Muscle layer of colon (tissue), 2 donors: Measurements from ENCODE around the gene KRTAP17-1.
"Not testable (repeated sequence)": the region's sequence is repeated elsewhere in the genome, so short reads cannot be mapped to it uniquely, and the experiment has no call there.

Source experiments
- H3K27ac ChIP-seq: one replicate; pipeline ENCODE4 v1.7.0; 2013; ENCODE audit warnings: low read depth, mild to moderate bottlenecking, low read length, moderate library complexity
- H3K27me3 ChIP-seq, 2 donors: one replicate each; pipeline ENCODE4 v1.7.0; 2013; ENCODE audit warnings: low read length in 2 of 2, mild to moderate bottlenecking in 2 of 2; ENCODE audit not compliant: insufficient read depth in 2 of 2, control insufficient read depth in 1 of 2
- H3K36me3 ChIP-seq: one replicate; pipeline ENCODE4 v1.7.0; 2013; ENCODE audit warnings: mild to moderate bottlenecking, low read length; ENCODE audit not compliant: insufficient read depth
- H3K4me1 ChIP-seq: one replicate; pipeline ENCODE4 v1.7.0; 2013; ENCODE audit warnings: mild to moderate bottlenecking, low read length; ENCODE audit not compliant: insufficient read depth
- H3K4me3 ChIP-seq, 2 donors: one replicate each; pipeline ENCODE4 v1.7.0; 2013; ENCODE audit warnings: low read length in 2 of 2, low read depth in 1 of 2, mild to moderate bottlenecking in 1 of 2, moderate library complexity in 1 of 2
- H3K9ac ChIP-seq: one replicate; pipeline ENCODE4 v1.7.0; 2013; ENCODE audit warnings: low read length
- H3K9me3 ChIP-seq: one replicate; pipeline ENCODE4 v1.7.0; 2013; ENCODE audit warnings: mild to moderate bottlenecking, low read length
- donor health status: abdominal sarcoma.
- donor health status: Adenocarcinoma of cecum.

KRTAP17-1 gene, protein sequence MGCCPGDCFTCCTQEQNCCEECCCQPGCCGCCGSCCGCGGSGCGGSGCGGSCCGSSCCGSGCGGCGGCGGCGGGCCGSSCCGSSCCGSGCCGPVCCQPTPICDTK

DNA sequence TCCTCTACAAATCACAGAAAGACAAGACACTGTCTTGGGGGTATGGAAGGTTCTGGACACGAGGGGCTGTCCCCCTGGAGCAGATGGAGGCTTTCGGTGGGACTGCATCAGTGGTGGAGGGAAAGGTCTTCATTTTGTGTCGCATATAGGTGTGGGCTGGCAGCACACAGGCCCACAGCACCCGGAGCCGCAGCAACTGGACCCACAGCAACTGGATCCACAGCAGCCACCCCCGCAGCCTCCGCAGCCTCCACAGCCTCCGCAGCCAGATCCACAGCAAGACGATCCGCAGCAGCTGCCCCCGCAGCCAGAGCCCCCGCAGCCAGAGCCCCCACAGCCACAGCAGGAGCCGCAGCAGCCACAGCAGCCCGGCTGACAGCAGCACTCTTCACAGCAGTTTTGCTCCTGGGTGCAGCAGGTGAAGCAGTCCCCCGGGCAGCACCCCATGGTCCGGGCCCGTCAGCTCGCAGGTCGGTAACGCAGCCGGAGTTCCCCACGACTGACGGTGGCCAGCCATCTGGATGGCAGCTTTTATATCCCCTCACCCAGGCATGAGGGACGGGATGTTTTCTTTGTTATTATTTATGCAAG lies at the start of gene KRTAP17-1:
TSS of gene KRTAP17-1 (minus strand) at position 507 of the 591 bp plus-strand sequence. CDS start at position 447, 60 bp downstream.
- H3K27ac ChIP-seq, result no peak within 1 kb of the TSS
- no peak within 1 kb of the TSS for H3K4me3 ChIP-seq
- H3K9me3 ChIP-seq, result no peaks in the 10 kb centered on the region
- H3K4me1 ChIP-seq, result no peaks in the 10 kb centered on the region
- no peak within 1 kb of the TSS for H3K9ac ChIP-seq
- no peaks in the 10 kb centered on the region for H3K36me3 ChIP-seq
- H3K27me3 ChIP-seq, result no peaks in the 10 kb centered on the region

DNA sequence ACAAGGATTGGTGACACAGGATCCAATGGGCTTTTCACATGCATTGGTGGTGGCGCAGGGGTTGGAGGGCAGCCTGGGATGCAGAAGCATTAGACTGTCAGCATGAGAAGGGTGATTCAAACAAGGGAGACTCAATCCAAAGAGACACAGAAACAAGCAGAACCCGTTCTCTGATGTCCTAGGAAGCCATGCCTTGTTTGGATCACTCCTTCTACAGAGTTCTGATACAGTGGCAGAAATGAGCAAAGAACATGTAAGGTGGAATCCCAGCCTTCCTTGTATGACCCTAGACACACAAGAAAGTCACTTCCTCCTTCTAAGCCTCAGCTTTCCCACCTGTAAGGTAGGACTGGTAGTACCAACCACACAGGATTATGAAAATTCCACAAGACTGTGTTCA lies 48.4 kb upstream of the KRTAP17-1 start:
- no peaks in the 10 kb centered on the region for H3K4me1 ChIP-seq
- no peak overlapping the region for H3K4me3 ChIP-seq
- H3K27ac ChIP-seq, result no peak overlapping the region
- no peaks in the 10 kb centered on the region for H3K36me3 ChIP-seq
- H3K9me3 ChIP-seq, result no peaks in the 10 kb centered on the region
- H3K9ac ChIP-seq, result no peak overlapping the region
- H3K27me3 ChIP-seq, result no peaks in the 10 kb centered on the region

DNA sequence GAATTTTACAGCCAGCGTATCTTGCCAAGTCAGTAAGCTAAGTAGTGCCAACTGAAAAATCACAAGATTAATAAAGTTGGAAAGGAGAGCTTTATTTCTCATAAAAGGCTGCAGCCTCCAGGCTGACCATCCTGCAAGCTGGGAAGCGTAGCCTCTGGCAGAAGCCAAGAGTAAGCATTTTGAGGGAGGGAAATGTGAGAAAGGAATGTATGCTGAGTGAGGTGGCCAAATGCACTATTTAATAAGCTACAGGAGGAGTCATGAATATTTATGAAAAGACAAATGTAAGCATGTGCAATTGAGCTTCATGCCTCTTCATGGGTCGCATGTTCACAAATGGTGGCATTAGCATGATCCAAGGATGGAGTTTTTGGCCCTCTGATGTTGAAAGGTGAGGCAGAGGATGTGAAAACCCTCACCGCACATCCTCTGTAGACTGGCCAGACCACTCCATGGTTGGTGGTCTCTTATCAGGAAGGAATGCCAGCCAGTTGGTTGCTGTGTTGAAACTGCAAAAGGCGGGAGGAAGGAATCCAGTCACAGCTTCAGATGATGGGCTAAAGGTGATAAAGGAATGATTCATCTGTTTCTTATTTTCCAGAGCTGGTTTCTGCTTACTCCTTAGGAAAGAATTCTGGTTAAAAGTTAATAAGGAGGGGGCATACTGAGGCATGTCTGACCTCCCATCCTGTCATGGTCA lies 44.9 kb upstream of the KRTAP17-1 start:
- Histone ChIP-seq H3K27me3 (no peaks in the 10 kb centered on the region), H3K9me3 (no peaks in the 10 kb centered on the region), H3K27ac (no peak overlapping the region), H3K36me3 (no peaks in the 10 kb centered on the region), H3K4me3 (no peak overlapping the region), H3K9ac (no peak overlapping the region), H3K4me1 (no peaks in the 10 kb centered on the region)

DNA sequence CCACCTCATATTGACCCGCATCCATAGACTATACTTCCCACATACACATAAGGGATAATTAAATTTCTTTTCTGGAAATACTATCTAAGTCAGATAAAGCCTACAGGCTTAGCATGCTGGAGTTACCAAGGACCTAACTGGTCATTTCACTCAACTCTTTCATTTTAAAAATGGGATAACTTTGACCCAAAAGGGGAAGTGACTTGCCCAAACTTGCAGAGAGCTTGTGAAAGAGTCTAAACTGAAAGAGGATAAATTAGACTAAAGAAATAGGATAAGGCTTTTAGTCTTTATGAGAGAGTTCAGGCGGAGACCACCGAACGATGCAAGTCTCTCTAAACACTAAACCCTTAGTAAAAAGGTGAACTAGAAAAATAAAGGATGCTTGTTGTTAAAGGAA lies 39.0 kb upstream of the KRTAP17-1 start:
- H3K4me3 ChIP-seq, result no peak overlapping the region
- no peaks in the 10 kb centered on the region for H3K36me3 ChIP-seq
- H3K9ac ChIP-seq, result no peak overlapping the region
- no peaks in the 10 kb centered on the region for H3K27me3 ChIP-seq
- H3K4me1 ChIP-seq, result no peaks in the 10 kb centered on the region
- no peaks in the 10 kb centered on the region for H3K9me3 ChIP-seq
- no peak overlapping the region for H3K27ac ChIP-seq

DNA sequence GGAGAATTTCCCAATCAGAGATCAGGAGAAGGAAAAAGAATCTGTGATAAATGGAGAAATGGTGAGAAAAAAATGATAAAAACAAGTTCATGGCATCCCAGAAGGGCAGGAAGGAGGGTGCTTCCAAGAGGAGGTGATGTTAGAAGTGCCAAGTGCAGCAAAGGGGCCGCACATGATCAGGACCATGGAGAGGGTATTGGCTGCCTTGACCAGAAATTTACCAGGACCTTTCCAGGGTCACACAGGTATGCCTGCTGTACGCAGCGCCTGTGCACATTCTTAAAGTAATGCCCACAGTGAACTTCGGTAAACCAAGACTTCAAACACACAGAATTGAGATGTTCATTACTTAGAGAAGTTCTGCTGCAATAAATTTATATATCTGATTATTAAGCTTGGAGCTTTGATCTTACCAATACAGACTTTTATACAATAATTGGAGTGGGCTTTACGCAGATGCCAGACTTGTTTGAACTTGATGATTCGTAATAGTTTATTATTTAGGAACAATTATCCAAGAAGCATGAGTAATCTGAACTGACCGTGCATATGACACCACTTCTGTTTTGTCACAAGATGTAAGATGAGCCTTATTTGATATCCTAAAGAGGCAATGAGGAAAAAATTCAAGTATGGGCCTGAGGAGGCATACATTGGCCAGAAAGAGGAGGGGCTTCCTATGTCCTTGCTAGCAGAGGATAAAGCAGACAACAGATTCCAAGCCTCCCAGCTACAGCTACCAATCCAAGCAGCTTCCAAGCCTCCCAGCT lies 37.3 kb upstream of the KRTAP17-1 start:
- no peaks in the 10 kb centered on the region for H3K36me3 ChIP-seq
- no peak overlapping the region for H3K4me3 ChIP-seq
- no peaks in the 10 kb centered on the region for H3K27me3 ChIP-seq
- H3K9me3 ChIP-seq, result no peaks in the 10 kb centered on the region
- no peak overlapping the region for H3K9ac ChIP-seq
- no peaks in the 10 kb centered on the region for H3K4me1 ChIP-seq
- no peak overlapping the region for H3K27ac ChIP-seq

DNA sequence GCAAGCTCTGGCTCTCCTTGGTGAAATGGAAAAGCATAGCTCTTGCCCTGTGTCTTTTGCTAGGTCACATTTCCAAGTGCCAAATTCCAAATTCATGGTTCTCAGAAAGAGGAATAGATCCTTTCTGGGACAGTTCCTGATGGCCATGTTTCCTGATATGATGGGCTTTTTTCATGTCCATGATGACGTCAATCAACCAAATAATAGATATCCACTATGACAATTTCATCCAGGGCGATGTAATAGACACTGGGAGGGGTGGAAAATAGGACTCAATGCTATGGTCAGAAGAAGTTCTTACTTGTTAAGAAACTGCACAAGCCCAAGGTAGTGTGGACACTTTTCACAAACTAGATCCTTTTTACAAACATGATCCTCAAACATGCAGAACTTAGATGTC lies 35.7 kb upstream of the KRTAP17-1 start:
- Histone ChIP-seq H3K27ac (no peak overlapping the region), H3K36me3 (no peaks in the 10 kb centered on the region), H3K9me3 (no peaks in the 10 kb centered on the region), H3K4me1 (no peaks in the 10 kb centered on the region), H3K27me3 (no peaks in the 10 kb centered on the region), H3K4me3 (no peak overlapping the region), H3K9ac (no peak overlapping the region)

DNA sequence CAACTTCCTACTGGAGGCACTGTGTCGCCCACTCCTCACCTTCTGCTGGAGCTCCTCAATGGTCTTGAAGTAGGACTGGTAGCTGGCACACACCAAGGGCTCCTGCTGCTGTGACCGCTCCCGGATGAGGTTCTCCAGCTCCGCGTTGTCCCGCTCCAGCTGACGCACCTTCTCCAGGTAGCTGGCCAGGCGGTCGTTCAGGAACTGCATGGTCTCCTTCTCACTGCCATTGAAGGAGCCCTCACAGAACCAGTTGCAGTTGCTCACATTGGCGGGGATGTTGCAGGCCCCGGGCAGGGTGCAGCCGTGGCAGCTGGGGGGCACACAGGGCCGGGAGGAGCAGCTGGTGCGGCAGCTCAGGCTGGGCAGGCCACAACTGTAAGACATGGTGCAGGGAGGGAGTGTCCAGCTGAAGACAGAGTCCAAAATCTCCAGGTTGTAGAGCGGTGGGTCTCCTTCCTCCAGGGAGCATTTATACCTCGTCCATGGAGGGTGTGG lies 34.9 kb upstream of the KRTAP17-1 start, which contains the start of gene KRT33A:
TSS of gene KRT33A (minus strand) at position 448 of the 498 bp plus-strand sequence. CDS start at position 387, 61 bp downstream.
- not testable (repeated sequence) for H3K27ac ChIP-seq, H3K27me3 ChIP-seq

DNA sequence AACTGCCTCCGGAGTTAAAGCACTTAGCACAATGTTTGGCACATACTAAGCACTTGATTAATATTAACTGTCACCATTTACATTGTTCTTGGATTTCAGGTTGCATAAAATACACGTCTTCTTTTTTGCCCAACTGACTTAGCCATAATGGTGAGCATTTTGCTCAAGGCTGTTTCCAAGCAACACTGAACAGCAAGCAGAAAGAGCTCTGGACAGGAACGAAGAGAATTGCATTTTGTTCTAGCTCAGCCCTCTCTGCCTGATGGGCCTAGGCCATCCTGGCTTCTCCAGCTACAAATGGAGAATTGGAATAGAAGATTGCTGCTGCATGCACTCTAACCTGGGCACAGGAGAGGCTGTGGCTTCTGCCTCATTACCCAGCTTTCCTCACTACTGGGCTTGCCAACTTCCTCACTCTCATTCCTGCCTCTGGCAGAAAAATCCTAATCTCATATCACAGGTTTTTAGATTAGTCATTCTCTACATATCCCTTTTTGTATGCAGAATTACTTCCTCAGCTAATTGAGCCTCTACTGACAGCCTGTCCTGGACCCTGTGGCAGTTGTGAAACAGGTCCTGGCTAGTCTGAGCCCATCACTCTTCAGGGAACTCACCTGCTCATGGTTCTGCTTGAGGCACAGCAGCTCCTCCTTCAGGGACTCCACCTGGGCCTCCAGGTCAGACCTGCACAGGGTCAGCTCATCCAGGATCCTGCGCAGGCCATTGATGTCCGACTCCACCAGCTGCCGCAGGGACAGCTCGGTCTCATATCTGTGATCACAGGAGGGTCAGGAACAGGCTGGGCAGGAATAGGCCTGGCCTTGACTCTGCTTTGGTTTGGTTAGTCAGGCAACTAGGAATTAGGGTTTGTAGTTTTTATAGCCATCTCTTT lies 32.6 kb upstream of the KRTAP17-1 start:
- Histone ChIP-seq H3K4me3 (no peak overlapping the region), H3K27me3 (no peaks in the 10 kb centered on the region), H3K27ac (no peak overlapping the region), H3K4me1 (no peaks in the 10 kb centered on the region), H3K9me3 (no peaks in the 10 kb centered on the region), H3K36me3 (no peaks in the 10 kb centered on the region), H3K9ac (no peak overlapping the region)

More for the DNA sequence above, 34.9 kb upstream of the KRTAP17-1 start, which contains the start of gene KRT33A:
- H3K4me3 ChIP-seq, H3K9ac ChIP-seq, H3K9me3 ChIP-seq, H3K36me3 ChIP-seq, H3K4me1 ChIP-seq: not testable (repeated sequence)

DNA sequence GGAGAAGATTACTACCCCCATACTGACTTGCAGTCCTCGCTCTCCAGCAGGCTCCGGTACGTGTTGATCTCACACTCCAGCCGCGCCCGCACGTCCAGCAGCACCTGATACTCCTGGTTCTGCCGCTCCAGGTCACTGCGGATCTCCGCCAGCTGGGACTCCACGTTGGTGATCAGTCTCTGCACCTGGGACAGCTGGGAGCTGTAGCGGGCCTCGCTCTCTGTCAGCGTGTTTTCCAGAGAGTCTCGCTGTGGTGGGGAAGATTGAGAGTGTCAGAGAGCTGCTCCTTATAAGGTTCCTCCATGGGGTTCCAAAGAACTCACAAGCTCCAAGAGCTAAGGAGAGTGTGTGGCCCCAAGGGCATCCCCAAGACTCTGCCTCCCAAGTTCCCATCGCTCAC lies 30.9 kb upstream of the KRTAP17-1 start:
- not testable (repeated sequence) for H3K4me1 ChIP-seq, H3K4me3 ChIP-seq, H3K36me3 ChIP-seq, H3K9ac ChIP-seq, H3K9me3 ChIP-seq, H3K27ac ChIP-seq, H3K27me3 ChIP-seq

DNA sequence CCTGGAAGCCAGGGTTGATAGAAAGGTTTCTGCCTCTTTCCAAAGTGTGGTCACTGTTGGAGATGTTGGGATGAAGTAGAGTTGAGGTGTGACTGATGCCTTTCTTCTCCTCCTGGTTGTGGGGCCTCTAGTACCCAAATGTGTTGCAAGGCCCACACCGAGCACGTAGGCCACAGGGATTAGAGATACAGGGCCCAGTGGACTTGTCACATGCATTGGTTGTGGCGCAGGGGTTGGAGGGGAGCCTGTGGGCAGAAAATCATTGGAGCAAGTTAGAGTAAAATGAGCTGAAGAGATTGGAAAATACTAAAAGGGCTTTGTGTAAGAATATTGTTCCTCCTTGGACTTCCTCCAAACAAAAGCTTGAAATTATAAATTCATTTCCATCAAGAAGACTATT lies 30.5 kb upstream of the KRTAP17-1 start:
- no peaks in the 10 kb centered on the region for H3K9me3 ChIP-seq
- no peaks in the 10 kb centered on the region for H3K36me3 ChIP-seq
- H3K9ac ChIP-seq, result no peak overlapping the region
- no peaks in the 10 kb centered on the region for H3K4me1 ChIP-seq
- no peak overlapping the region for H3K4me3 ChIP-seq
- no peak overlapping the region for H3K27ac ChIP-seq
- no peaks in the 10 kb centered on the region for H3K27me3 ChIP-seq
